Thymus (tissue), 2 donors: ENCODE measurements around the gene SNX2. TPM values are rescaled to one million over a fixed set of nuclear protein-coding genes. Genes with fewer than 3 reads are reported as not detected.

Source experiments
- polyA plus RNA-seq: library from polyadenylated mRNA; stranded (reverse); fragments of 200-250 nt; gene quantifications from one replicate; pipeline ENCODE4 v1.2.3, GENCODE V29; 2013
- total RNA-seq: library from RNA; stranded (reverse); fragments of 120-200 nt; gene quantifications from one replicate; pipeline ENCODE4 v1.2.4, GENCODE V29; 2013
- donor health status: healthy.

Gene SNX2
- total and polyA plus RNA-seq, 2 donors = 47.1 to 50.2 TPM

Other genes starting within 250 kb of the SNX2 start
- 3.3 TPM for gene SNX24, start 70.5 kb downstream of the SNX2 start, total RNA-seq
- gene SNX24, start 70.5 kb downstream of the SNX2 start, polyA plus RNA-seq = 11.1 TPM